Mesendoderm (in vitro differentiated cells): ENCODE measurements around the gene FEM1B.

Experiments used
- DNase-seq: peaks from one replicate; pipeline ENCODE4 v3.0.0; 2013
- H2AK5ac ChIP-seq: 2 replicates; pipeline ENCODE4 v1.6.1; 2013; ENCODE audit warnings: low read length, inconsistent platforms
- H2BK120ac ChIP-seq: 2 replicates; pipeline ENCODE4 v1.6.1; 2013; ENCODE audit warnings: low read depth, mild to moderate bottlenecking, low read length, moderate library complexity, mixed read lengths
- H2BK15ac ChIP-seq: replicated peaks from 2 replicates; pipeline ENCODE4 v1.6.1; 2013; ENCODE audit warnings: low read depth, mild to moderate bottlenecking, moderate library complexity
- H2BK5ac ChIP-seq: 2 replicates; pipeline ENCODE4 v1.6.1; 2013; ENCODE audit warnings: low read length, inconsistent platforms
- H3K18ac ChIP-seq: 2 replicates; pipeline ENCODE4 v1.6.1; 2013; ENCODE audit warnings: mild to moderate bottlenecking, low read length, mixed read lengths
- H3K23ac ChIP-seq: one replicate; pipeline ENCODE4 v1.6.1; 2013; ENCODE audit warnings: low read length
- H3K27ac ChIP-seq: 2 replicates; pipeline ENCODE4 v1.5.1; 2013; ENCODE audit warnings: low read depth, mild to moderate bottlenecking, inconsistent platforms, low read length, moderate library complexity
- H3K27me3 ChIP-seq: 2 replicates; pipeline ENCODE4 v1.6.1; 2013; ENCODE audit warnings: low read length, control low read depth, mild to moderate bottlenecking, inconsistent platforms; ENCODE audit not compliant: insufficient read depth, poor library complexity
- H3K36me3 ChIP-seq: 2 replicates; pipeline ENCODE4 v1.6.1; 2013; ENCODE audit warnings: low read length, inconsistent platforms; ENCODE audit not compliant: control insufficient read depth, insufficient read depth
- H3K4ac ChIP-seq: one replicate; pipeline ENCODE4 v1.6.1; 2013; ENCODE audit warnings: low read depth, mild to moderate bottlenecking, low read length, moderate library complexity
- H3K4me1 ChIP-seq: 2 replicates; pipeline ENCODE4 v1.6.1; 2013; ENCODE audit warnings: low read depth, low read length, inconsistent platforms; ENCODE audit not compliant: control insufficient read depth
- H3K4me2 ChIP-seq: 2 replicates; pipeline ENCODE4 v1.6.1; 2013; ENCODE audit warnings: low read length
- H3K4me3 ChIP-seq: 2 replicates; pipeline ENCODE4 v1.5.1; 2013; ENCODE audit warnings: mild to moderate bottlenecking, low read length
- H3K56ac ChIP-seq: one replicate; pipeline ENCODE4 v1.6.1; 2013; ENCODE audit warnings: low read length
- H3K79me1 ChIP-seq: 2 replicates; pipeline ENCODE4 v1.6.1; 2013; ENCODE audit warnings: low read length, inconsistent platforms
- H3K79me2 ChIP-seq: 2 replicates; pipeline ENCODE4 v1.6.1; 2013; ENCODE audit warnings: mild to moderate bottlenecking, low read length; ENCODE audit not compliant: control insufficient read depth, insufficient read depth
- H3K9ac ChIP-seq: 2 replicates; pipeline ENCODE4 v1.6.1; 2013; ENCODE audit warnings: low read length, inconsistent platforms
- H4K5ac ChIP-seq: one replicate; pipeline ENCODE4 v1.6.1; 2013; ENCODE audit warnings: low read length
- H4K8ac ChIP-seq: one replicate; pipeline ENCODE4 v1.6.1; 2013; ENCODE audit warnings: low read depth, mild to moderate bottlenecking, control low read depth, low read length, moderate library complexity
- WGBS: extraction: QIAGEN DNeasy Blood & Tissue Kit; methylation state at CpG from one replicate; pipeline ENCODE4 v1.1.7; 2013; ENCODE audit warnings: low lambda C conversion rate, missing lambda C conversion rate; ENCODE audit not compliant: insufficient coverage; ENCODE audit errors: extremely low coverage; 5-methylcytosine and 5-hydroxymethylcytosine counted together

Gene FEM1B

DNA sequence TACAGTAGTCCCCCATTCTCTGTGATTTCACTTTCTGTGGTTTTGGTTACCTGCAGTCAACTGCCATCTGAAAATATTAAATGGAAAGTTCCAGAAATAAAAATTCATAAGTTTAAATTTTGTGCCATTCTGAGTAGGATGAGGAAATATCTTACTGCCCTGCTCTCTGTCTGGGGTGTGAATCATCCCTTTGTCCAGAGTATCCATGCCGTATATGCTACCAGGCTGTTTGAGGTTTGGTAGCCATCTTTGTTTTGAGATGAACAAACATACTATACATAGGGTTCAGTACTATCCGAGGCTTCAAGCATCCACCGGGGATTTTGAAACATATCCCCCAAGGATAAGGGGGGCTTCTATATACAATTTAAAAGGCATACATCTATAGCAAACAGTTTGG is 16.3 kb upstream of the FEM1B start:
- no peak overlapping the region for H3K27ac ChIP-seq
- no peak for DNase-seq
- no peaks in the 10 kb centered on the region for H3K4me1 ChIP-seq
- H2BK15ac ChIP-seq = no peak overlapping the region
- no peak overlapping the region for H2BK5ac ChIP-seq
- no peak overlapping the region for H2BK120ac ChIP-seq
- H2AK5ac ChIP-seq = no peak overlapping the region
- no peaks in the 10 kb centered on the region for H3K27me3 ChIP-seq
- H4K5ac ChIP-seq = no peak overlapping the region
- no peak overlapping the region for H4K8ac ChIP-seq
- no peaks in the 10 kb centered on the region for H3K79me1 ChIP-seq
- no peak overlapping the region for H3K23ac ChIP-seq
- H3K18ac ChIP-seq = no peak overlapping the region
- WGBS = no CpG with 5 or more reads among the region's 3 CpGs
- no peak overlapping the region for H3K4me3 ChIP-seq
- no peak overlapping the region for H3K4me2 ChIP-seq
- H3K56ac ChIP-seq = no peak overlapping the region
- no peak overlapping the region for H3K9ac ChIP-seq
- H3K79me2 ChIP-seq = no peaks in the 10 kb centered on the region
- no peak overlapping the region for H3K4ac ChIP-seq
- H3K36me3 ChIP-seq = no peaks in the 10 kb centered on the region

DNA sequence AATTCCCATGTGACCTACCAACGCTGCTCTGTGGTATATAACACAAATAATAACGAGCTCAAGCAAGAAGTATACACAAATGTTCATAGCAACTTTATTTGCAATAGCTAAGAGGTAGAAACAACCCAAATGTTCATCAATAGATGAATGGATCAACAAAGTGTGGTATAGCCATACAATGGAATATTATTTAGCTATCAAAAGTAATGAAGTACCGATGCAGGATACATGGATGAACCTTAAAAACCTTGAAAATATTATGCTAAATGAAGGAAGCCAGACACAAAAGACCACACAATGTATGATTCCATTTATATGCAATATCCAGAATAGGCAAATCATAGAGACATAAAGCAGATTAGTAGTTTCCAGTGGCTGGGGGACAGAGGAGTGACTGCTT is 15.6 kb upstream of the FEM1B start:
- H2BK5ac ChIP-seq = no peak overlapping the region
- H2BK15ac ChIP-seq = no peak overlapping the region
- H4K5ac ChIP-seq = no peak overlapping the region
- H3K56ac ChIP-seq = no peak overlapping the region
- H2BK120ac ChIP-seq = no peak overlapping the region
- no peak overlapping the region for H3K27ac ChIP-seq
- H3K23ac ChIP-seq = no peak overlapping the region
- no peaks in the 10 kb centered on the region for H3K79me2 ChIP-seq
- H3K18ac ChIP-seq = no peak overlapping the region
- H3K79me1 ChIP-seq = no peaks in the 10 kb centered on the region
- H3K36me3 ChIP-seq = no peaks in the 10 kb centered on the region
- H3K27me3 ChIP-seq = no peaks in the 10 kb centered on the region
- no CpG with 5 or more reads among the region's 3 CpGs for WGBS
- H4K8ac ChIP-seq = no peak overlapping the region
- no peak for DNase-seq
- no peak overlapping the region for H2AK5ac ChIP-seq
- no peak overlapping the region for H3K4ac ChIP-seq
- no peak overlapping the region for H3K4me3 ChIP-seq
- H3K4me1 ChIP-seq = no peaks in the 10 kb centered on the region
- no peak overlapping the region for H3K9ac ChIP-seq
- H3K4me2 ChIP-seq = no peak overlapping the region

DNA sequence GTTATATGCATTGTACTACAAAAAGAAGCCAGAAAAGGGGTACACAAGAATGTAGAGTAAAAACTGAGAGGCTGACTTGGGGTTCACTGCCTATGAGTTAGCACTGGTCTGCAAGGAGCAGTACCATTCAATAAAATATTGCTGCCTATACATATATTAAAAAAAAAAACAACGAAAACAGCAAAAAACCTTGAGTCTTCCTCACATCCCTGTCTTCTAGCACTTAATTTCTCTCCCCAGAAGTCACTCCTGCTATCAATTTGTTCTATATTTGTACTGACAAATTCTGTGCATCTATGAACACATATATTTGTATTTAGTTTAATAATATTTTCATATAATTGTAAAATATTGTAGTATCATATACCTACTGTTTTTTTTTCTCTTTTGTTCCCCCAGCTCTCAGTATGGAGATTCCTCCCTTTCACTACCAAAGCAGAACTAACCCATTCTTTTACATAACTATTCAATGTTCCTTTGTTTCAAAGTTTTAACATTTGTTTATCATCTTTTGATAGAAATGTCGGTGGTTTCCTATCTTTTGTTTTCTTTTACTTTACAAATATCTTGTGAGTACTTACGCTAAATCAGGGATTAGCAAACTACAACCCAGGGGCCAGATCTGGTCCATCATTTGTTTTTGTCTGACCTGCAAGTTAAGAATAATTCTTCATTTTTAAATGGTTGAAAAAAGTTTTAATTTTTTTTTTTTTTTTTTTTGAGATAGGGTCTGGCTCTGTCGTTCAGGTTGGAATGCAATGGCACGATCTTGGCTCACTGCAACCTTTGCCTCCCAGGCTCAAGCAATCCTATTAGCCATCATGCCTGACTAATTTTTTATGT is 14.8 kb upstream of the FEM1B start:
- no peaks in the 10 kb centered on the region for H3K4me1 ChIP-seq
- no CpG with 5 or more reads among the region's 5 CpGs for WGBS
- no peak overlapping the region for H2BK120ac ChIP-seq
- no peak for DNase-seq
- no peaks in the 10 kb centered on the region for H3K36me3 ChIP-seq
- no peak overlapping the region for H4K8ac ChIP-seq
- H3K9ac ChIP-seq = no peak overlapping the region
- no peak overlapping the region for H2BK5ac ChIP-seq
- H3K4ac ChIP-seq = no peak overlapping the region
- no peak overlapping the region for H3K4me2 ChIP-seq
- H3K79me1 ChIP-seq = no peaks in the 10 kb centered on the region
- no peak overlapping the region for H3K18ac ChIP-seq
- H2BK15ac ChIP-seq = no peak overlapping the region
- H3K56ac ChIP-seq = no peak overlapping the region
- H3K4me3 ChIP-seq = no peak overlapping the region
- H4K5ac ChIP-seq = no peak overlapping the region
- no peaks in the 10 kb centered on the region for H3K27me3 ChIP-seq
- no peak overlapping the region for H2AK5ac ChIP-seq
- no peak overlapping the region for H3K27ac ChIP-seq
- no peaks in the 10 kb centered on the region for H3K79me2 ChIP-seq
- H3K23ac ChIP-seq = no peak overlapping the region

DNA sequence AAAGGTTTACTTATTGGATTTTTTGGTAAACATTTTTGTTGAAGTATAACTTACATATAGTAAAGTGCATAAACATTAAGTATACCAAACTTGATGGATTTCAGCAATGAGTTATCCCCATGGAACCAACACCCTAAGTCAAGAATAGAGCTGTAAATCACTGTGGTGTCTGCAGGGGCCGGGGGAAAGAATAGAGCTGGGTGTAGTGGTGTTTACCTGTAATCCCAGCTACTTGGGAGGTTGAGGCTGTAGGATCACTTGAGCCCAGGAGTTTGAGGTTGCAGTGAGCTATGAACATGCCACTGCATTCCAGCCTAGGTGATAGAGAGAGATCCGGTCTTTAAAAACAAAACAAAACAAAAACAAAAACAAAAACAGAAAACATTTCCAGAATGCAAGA is 13.3 kb upstream of the FEM1B start:
- no peaks in the 10 kb centered on the region for H3K27me3 ChIP-seq
- no peaks in the 10 kb centered on the region for H3K36me3 ChIP-seq
- H3K9ac ChIP-seq = no peak overlapping the region
- no peak overlapping the region for H4K8ac ChIP-seq
- no peaks in the 10 kb centered on the region for H3K4me1 ChIP-seq
- no CpG with 5 or more reads among the region's 2 CpGs for WGBS
- H2BK15ac ChIP-seq = no peak overlapping the region
- no peak overlapping the region for H2AK5ac ChIP-seq
- no peak overlapping the region for H3K18ac ChIP-seq
- H3K4ac ChIP-seq = no peak overlapping the region
- H3K23ac ChIP-seq = no peak overlapping the region
- H4K5ac ChIP-seq = no peak overlapping the region
- no peak overlapping the region for H3K4me2 ChIP-seq
- no peaks in the 10 kb centered on the region for H3K79me2 ChIP-seq
- H2BK5ac ChIP-seq = no peak overlapping the region
- H3K4me3 ChIP-seq = no peak overlapping the region
- H3K79me1 ChIP-seq = no peaks in the 10 kb centered on the region
- H3K56ac ChIP-seq = no peak overlapping the region
- no peak for DNase-seq
- H3K27ac ChIP-seq = no peak overlapping the region
- no peak overlapping the region for H2BK120ac ChIP-seq

DNA sequence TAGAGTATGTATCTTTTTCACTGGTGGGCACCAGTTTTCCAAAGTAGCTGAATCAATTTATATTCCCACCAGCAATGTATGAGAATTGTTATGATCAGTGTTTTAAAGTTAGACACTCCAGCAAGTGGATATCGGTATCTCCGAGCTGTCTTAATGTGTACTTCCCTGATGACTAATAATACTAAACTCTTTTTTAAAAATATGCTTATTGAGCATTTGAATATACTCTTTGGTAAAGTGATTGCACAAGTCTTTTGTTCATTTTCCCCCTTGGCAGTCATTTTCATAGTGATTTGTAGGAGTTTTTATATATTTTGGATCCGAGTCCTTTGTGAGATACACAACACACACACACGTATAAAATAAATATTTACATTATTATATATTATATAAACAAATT is 12.5 kb upstream of the FEM1B start:
- Histone ChIP-seq H3K23ac (no peak overlapping the region), H3K18ac (no peak overlapping the region), H3K36me3 (no peaks in the 10 kb centered on the region), H3K4me1 (no peaks in the 10 kb centered on the region), H3K79me1 (no peaks in the 10 kb centered on the region), H3K27ac (no peak overlapping the region), H4K8ac (no peak overlapping the region), H3K79me2 (no peaks in the 10 kb centered on the region), H3K9ac (no peak overlapping the region), H2BK5ac (no peak overlapping the region), H3K27me3 (no peaks in the 10 kb centered on the region), H2BK15ac (no peak overlapping the region), H3K4me2 (no peak overlapping the region), H2BK120ac (no peak overlapping the region), H3K4ac (no peak overlapping the region), H3K56ac (no peak overlapping the region), H4K5ac (no peak overlapping the region), H2AK5ac (no peak overlapping the region), H3K4me3 (no peak overlapping the region)
- no peak for DNase-seq
- no CpG with 5 or more reads among the region's 4 CpGs for WGBS

DNA sequence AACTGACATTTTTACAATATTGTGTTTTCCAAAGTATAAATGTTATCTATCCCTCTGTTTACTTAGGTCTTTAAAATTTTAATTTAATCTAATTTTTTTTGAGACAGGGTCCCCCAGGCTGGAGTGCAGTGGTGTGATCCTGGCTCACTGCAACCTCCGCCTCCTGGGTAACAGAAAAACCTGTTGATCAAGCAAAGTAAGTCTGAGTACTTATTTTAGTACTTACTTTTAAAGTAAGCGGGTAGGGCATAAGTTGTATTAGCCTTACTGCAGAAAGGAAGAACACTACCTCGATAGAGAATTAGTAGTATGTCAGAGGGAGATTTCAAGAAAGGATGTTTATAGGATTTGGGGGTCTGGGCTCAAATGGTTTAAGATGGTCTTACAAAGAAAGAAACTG is 11.9 kb upstream of the FEM1B start:
- Histone ChIP-seq H3K36me3 (no peaks in the 10 kb centered on the region), H3K4me1 (no peaks in the 10 kb centered on the region), H3K4me3 (no peak overlapping the region), H3K18ac (no peak overlapping the region), H3K79me2 (no peaks in the 10 kb centered on the region), H3K4me2 (no peak overlapping the region), H4K8ac (no peak overlapping the region), H3K9ac (no peak overlapping the region), H3K27ac (no peak overlapping the region), H3K27me3 (no peaks in the 10 kb centered on the region), H3K56ac (no peak overlapping the region), H3K23ac (no peak overlapping the region), H2BK120ac (no peak overlapping the region), H4K5ac (no peak overlapping the region), H2BK5ac (no peak overlapping the region), H2BK15ac (no peak overlapping the region), H3K4ac (no peak overlapping the region), H2AK5ac (no peak overlapping the region), H3K79me1 (no peaks in the 10 kb centered on the region)
- WGBS = no CpG with 5 or more reads among the region's 3 CpGs
- DNase-seq = no peak
